Amygdala (tissue), 56 donors: Measurements from ENCODE around the gene TTBK1.
"Not testable (repeated sequence)": the region's sequence is repeated elsewhere in the genome, so short reads cannot be mapped to it uniquely, and the experiment has no call there.

Source experiments
- DNase-seq, 56 donors: peaks; one replicate each; lab custom pipeline; 2025; lab: John Stamatoyannopoulos, UW

The TTBK1 gene

DNA sequence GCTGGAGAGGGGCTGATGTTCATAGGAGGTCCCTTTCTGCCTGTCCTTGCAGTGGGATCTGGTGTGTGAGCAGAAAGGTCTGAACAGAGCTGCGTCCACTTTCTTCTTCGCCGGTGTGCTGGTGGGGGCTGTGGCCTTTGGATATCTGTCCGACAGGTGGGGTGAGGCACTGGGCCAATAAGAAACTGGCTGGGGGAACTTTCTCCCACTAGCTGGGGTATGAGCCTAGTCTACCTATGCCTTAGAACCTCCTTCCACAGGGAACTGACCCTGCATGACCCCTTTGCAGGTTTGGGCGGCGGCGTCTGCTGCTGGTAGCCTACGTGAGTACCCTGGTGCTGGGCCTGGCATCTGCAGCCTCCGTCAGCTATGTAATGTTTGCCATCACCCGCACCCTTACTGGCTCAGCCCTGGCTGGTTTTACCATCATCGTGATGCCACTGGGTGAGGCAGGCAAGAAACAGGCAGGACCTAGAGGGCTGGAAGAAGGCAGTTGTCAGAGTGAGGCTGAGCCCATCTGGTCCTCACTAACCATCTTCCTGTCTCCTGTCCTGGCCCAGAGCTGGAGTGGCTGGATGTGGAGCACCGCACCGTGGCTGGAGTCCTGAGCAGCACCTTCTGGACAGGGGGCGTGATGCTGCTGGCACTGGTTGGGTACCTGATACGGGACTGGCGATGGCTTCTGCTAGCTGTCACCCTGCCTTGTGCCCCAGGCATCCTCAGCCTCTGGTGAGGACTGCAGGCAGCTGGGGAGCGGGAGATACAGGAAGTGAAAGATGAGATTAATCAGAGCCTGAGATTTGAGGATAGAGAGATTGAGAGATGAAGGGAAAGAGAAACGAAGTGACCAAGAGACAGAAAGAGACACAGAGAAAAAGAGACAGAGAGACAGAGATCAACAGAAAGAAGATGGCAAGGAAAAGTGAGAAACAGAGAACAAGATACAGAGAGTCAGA, 56.3 kb downstream of the TTBK1 start:
- DNase-seq: no peak

GRCh38 chr6:43301081-43301870, 58.0 kb downstream of the TTBK1 start:
- no peak for DNase-seq

GRCh38 chr6:43302126-43302525, 58.8 kb downstream of the TTBK1 start:
- DNase-seq: no peak

GRCh38 chr6:43303006-43303405, 59.7 kb downstream of the TTBK1 start:
- DNase-seq: not testable (repeated sequence)

GRCh38 chr6:43303751-43304331, 60.6 kb downstream of the TTBK1 start:
- no peak for DNase-seq

DNA sequence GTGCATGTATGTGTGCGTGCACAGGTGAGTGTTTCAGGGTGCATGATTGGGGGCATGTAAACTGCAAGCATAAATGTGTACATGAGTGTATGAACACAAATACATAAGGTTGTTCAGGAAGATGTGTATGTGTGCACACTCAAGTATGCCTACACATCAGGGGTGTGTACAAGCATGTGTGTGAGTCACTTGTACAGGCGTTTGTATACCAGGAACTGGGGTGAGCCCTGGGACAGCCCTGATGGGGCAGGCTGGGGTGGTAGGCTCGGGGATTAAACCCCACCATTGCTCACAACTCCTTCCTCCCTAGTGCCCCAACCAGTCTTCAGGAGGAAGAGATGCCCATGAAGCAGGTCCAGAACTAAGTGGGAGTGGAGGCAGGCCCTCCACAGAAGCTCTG, 61.1 kb downstream of the TTBK1 start:
- no peak for DNase-seq

DNA sequence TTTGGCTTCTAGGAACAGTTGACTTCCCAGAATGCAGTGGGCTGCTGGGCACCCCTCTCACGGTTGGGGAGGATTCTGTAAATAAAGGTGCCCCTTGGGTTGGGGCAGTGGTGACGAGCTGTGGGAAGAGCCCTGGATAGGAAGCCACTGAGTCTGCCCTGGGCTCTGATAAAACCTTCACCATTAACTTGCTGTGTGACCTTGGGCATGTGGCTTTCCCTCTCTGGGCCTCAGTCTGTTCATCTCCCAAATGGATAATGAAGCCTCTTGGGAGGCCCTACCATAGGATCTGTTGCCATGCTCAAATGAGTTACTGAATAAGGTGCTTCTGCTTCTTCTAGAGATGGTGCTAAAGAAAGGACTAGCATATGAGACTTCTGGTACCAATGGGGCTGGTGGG, 61.6 kb downstream of the TTBK1 start:
- DNase-seq: no peak

GRCh38 chr6:43306086-43306485, 62.8 kb downstream of the TTBK1 start:
- DNase-seq: no peak

DNA sequence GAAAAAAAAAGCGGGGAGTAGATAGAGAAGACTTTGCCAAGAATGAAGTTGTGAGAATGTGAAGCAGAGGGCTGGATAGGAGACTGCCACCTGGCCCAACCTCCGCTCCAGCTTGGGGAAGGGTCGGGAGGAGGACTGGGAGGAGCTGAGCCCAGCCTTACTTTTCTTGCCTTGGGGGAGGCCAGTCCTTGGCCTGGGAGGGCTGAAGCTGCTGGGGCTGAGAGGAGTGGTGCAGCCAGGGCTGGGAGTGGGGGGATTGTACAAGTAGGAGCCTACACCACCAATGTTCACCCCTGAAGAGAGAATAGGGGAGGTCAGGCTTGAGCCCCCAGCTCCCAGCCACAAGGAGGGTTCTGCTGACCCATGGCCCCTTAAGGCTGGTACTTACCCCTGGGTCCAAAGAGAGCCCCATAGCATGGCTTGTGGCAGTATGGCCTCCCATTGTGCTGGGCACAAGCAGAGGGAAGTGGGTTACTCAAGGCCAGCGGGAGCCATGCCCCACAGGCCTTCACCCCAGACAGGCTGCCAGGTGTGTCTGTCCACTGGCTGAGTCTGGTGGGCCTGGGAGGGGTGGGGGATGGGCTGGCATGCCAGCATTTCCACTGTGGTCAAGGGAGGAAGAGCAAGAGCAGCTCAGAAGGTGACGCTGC, 64.3 kb downstream of the TTBK1 start:
- no peak for DNase-seq

DNA sequence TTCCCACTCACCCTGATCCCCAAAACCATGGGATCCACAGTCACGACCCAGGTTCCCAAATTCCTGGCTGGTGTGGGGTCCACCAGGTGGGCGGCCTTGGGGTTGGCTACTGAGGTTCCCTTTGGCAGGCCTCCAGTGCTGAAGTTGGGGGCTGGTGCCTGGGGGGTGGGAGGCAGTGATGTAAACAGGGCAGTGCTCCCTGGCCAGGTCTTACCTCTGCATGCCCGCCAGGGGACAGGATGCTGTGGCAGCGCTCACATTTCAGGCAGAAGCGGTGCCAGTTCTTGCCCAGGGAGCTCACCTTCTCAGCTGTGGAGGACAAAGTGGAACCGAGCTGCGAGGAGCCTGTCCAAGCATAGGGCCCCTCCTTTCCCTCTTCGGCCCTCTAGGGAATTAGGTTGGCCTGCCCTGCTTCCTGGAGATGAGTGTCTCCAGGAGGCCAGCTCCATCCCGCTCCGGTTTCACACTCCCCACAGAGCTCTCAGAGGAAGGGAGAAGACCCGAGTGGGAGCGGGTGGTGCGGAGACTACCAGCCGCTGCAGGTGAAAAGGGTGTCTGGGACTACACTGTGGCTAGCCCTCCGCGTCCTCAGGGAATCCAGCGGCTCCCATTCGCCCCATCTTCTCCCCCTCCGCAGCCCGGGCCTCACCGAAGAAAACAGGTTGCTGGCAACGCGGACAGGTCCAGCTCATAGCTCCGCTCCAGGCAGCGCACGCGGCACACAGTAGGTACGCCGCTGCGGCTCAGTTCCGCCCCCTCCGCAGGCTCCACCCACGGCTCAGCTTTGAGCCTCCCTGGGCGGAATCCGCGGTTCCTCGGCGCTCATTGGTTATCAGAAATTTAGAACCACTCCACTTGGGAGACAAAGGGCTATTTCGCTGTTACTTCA, 65.1 kb downstream of the TTBK1 start, which contains the start of gene CRIP3:
CRIP3 (minus strand) TSS at position 726 of the 889 bp plus-strand sequence; CDS start at position 692, 34 bp downstream.
- DNase-seq: peak in 8 of 56 donors; percentile 3 to 31 (median 12)

DNA sequence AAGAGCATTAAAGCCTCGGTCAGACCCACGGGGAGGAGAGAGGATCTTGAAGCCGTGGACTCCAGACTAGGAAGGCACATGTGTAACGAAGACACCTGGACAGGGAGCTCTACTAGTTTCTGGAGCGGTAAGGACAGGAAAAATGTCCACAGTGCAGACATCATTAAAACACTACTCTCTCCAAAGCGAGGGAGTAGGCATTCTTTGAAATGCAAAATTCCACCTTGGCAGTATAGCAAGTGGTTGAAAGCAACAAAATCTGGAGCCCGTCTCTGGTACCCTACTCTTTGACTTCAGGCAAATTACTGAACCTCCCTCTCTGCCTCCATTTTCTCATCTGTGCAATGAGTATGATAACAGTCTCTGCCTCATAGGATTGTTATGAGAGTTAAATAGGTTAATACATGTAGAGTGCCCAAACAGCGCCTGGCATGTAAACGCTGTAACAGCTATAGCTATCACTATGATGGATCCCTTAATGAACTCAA, 65.8 kb downstream of the TTBK1 start:
- no peak for DNase-seq

GRCh38 chr6:43310134-43310533, 66.9 kb downstream of the TTBK1 start:
- no peak for DNase-seq

DNA sequence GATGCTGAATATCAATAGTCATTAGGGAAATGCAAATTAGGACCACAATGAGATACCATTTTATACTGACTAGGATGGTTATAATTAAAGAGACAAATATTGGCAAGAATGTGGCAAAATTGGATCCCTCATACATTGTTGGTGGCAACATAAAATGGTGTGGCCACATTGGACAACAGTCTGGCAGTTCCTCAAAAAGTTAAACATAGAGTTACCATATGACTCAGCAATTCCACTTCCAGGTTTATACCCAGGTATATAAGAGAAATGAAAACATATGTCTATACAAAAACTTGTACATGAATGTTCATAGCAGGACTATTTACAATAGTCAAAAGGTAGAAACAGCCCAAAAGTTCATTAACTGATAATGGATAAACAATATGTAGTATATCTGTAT, 67.3 kb downstream of the TTBK1 start:
- DNase-seq: no peak

DNA sequence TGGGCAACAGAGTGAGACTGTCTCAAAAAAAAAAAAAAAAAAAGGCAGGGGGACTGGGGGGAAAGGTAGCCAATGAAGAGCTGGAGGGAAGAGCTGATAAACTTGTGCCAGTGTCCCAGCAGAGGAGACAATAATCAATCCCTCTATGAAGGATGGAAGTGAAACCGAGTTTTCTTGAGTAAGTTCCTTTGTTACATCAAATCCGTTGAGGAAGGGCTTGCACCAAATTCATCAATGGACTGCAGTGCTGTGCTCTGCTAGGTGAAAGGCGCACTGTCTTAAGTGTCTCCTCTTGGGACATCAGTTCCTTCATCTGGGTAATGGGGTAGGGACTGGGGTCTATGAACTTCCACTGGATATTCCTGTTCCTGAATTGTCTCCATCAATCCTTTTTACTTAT, 68.4 kb downstream of the TTBK1 start:
- DNase-seq: no peak

DNA sequence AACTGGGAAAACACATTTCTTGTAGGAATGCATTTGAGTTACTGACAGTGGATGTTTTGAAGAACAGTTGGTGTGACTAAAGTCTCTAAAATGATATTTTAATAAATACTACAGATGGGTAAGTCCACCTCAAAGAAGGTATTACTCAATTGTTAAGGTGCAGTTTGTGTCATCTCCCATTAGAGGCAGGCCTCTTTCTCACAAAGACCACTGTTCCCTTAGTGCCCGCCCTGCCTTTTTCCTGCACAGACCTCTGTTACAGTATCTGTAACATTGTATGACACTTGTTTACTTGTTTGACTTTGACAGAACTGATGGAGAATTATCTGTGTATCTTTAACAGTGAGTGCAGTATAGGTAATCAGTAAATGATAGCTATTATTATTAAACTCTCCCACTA, 70.5 kb downstream of the TTBK1 start:
- DNase-seq: no peak

DNA sequence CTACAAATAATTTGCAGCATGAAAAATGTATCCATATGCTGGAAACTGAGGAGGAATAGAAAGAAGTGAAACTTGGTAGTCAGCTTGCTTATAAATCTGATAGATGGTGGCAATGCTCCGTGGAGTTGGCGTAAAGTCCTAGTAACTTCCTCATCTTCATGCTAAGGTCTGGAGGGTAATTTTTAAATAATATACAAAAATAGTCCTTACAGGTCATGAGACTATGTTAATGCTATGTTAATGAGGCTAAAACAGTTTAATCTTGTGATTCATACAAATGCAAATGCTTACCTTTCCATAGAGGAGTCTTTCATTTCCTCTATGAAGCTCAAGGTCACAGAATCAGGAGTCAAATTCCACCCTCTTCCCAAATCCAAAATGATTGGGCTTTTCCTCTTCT, 74.7 kb downstream of the TTBK1 start:
- no peak for DNase-seq

GRCh38 chr6:43325876-43326275, 82.6 kb downstream of the TTBK1 start:
- no peak for DNase-seq

- DNase-seq: no peak
Measured at GRCh38 chr6:43328528-43328927, 85.2 kb downstream of the TTBK1 start.

GRCh38 chr6:43331470-43331869, 88.2 kb downstream of the TTBK1 start:
- no peak for DNase-seq
